Suppressor macrophage (primary cell): ENCODE data around the gene GNB1.
A peak's percentile ranks its signal among the peaks of the same experiment; 100 is the strongest.
"Not testable (repeated sequence)": the region's sequence is repeated elsewhere in the genome, so short reads cannot be mapped to it uniquely, and the experiment has no call there.

ENCODE experiments used
- DNase-seq, 4 experiments: peaks; one replicate each; pipeline ENCODE4 v3.0.0-alpha.2; 2020 to 2022
- total RNA-seq, 17 experiments: gene quantifications; one replicate each; lab custom pipeline; 2026; ENCODE audit warnings: mixed read lengths in 6 of 17, inconsistent platforms in 3 of 17; lab: John Stamatoyannopoulos, UW

GNB1 gene
- total RNA-seq = 271 to 475 (median 357) reads per million in 17 experiments

GRCh38 chr1:1890506-1891348 is at the start of gene GNB1:
GNB1 (minus strand) TSS chr1:1891087; CDS start chr1:1825453, 65,634 bp downstream.
- peak; percentile 94 to 98 (median 97) for DNase-seq

- DNase-seq = no peak
Measured at GRCh38 chr1:1940123-1940425, 49.2 kb upstream of the GNB1 start.

- no peak for DNase-seq
Measured at GRCh38 chr1:1939296-1940122, 48.6 kb upstream of the GNB1 start.

- DNase-seq = no peak
Measured at GRCh38 chr1:1938613-1939295, 47.9 kb upstream of the GNB1 start.

- no peak for DNase-seq
Measured at GRCh38 chr1:1938276-1938573, 47.3 kb upstream of the GNB1 start.

- DNase-seq = no peak
Measured at GRCh38 chr1:1937549-1938275, 46.8 kb upstream of the GNB1 start.

GRCh38 chr1:1937061-1937460 is 46.2 kb upstream of the GNB1 start:
- no peak for DNase-seq

GRCh38 chr1:1934848-1935247 is 44.0 kb upstream of the GNB1 start:
- DNase-seq = not testable (repeated sequence)

- no peak for DNase-seq
Measured at GRCh38 chr1:1929639-1930545, 39.0 kb upstream of the GNB1 start.

- no peak for DNase-seq
Measured at GRCh38 chr1:1929102-1929638, 38.3 kb upstream of the GNB1 start.

- DNase-seq = no peak
Measured at GRCh38 chr1:1928231-1929101, 37.6 kb upstream of the GNB1 start.

- DNase-seq = no peak
Measured at GRCh38 chr1:1927751-1928150, 36.9 kb upstream of the GNB1 start.

- no peak for DNase-seq
Measured at GRCh38 chr1:1926886-1927660, 36.2 kb upstream of the GNB1 start.

GRCh38 chr1:1926346-1926811 is 35.5 kb upstream of the GNB1 start:
- no peak for DNase-seq

- no peak for DNase-seq
Measured at GRCh38 chr1:1925437-1926345, 34.8 kb upstream of the GNB1 start.

GRCh38 chr1:1924849-1925248 is 34.0 kb upstream of the GNB1 start:
- DNase-seq = no peak

- DNase-seq = no peak
Measured at GRCh38 chr1:1924386-1924785, 33.5 kb upstream of the GNB1 start.
